ENCODE data around the gene SWAP70. TPM values are rescaled to one million over a fixed set of nuclear protein-coding genes. Genes with fewer than 3 reads are reported as not detected.

Gene SWAP70
- total RNA-seq, 1 experiment from 2014 or later = 18.6 TPM

- no peaks in the 10 kb centered on the region for H3K36me3 ChIP-seq (ENCODE audit: low read depth)
- TF ChIP-seq, protein P1, sequence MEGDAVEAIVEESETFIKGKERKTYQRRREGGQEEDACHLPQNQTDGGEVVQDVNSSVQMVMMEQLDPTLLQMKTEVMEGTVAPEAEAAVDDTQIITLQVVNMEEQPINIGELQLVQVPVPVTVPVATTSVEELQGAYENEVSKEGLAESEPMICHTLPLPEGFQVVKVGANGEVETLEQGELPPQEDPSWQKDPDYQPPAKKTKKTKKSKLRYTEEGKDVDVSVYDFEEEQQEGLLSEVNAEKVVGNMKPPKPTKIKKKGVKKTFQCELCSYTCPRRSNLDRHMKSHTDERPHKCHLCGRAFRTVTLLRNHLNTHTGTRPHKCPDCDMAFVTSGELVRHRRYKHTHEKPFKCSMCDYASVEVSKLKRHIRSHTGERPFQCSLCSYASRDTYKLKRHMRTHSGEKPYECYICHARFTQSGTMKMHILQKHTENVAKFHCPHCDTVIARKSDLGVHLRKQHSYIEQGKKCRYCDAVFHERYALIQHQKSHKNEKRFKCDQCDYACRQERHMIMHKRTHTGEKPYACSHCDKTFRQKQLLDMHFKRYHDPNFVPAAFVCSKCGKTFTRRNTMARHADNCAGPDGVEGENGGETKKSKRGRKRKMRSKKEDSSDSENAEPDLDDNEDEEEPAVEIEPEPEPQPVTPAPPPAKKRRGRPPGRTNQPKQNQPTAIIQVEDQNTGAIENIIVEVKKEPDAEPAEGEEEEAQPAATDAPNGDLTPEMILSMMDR (conservative IDR thresholded peaks at IDR 0.05) = no peak
- no peak for TF ChIP-seq EZH2 (IDR thresholded peaks at IDR 0.05; ENCODE audit: low read depth)
- H3K4me3 ChIP-seq = no peak overlapping the region
- intact Hi-C loops (cut with micrococcal nuclease; ENCODE audit: unreplicated experiment) = no loop called here
- POLR2A ChIA-PET (ENCODE audit: unreplicated experiment) = no interaction called here
- H3K9me3 ChIP-seq (ENCODE audit: insufficient read depth, low read depth) = no peaks in the 10 kb centered on the region
- CTCF ChIA-PET = no interaction called here
- no peaks in the 10 kb centered on the region for H3K4me1 ChIP-seq (replicated peaks; ENCODE audit: insufficient read depth)
- no peaks in the 10 kb centered on the region for H3F3A ChIP-seq (ENCODE audit: insufficient read depth, low read depth)
- H3K27me3 ChIP-seq (ENCODE audit: insufficient read depth, low read depth) = no peaks in the 10 kb centered on the region
- H3K27ac ChIP-seq = no peak overlapping the region
- no peak for DNase-seq
- H4K20me1 ChIP-seq (ENCODE audit: insufficient read depth) = no peaks in the 10 kb centered on the region
- no peaks in the 10 kb centered on the region for H3K9me2 ChIP-seq (ENCODE audit: insufficient read depth)
- BruUV-seq (replicated peaks) = no TSS peak
- no peak overlapping the region for H3K4me2 ChIP-seq
- H3K79me2 ChIP-seq (ENCODE audit: low read depth) = no peaks in the 10 kb centered on the region
- no peak overlapping the region for H2AFZ ChIP-seq
Observed at GRCh38 chr11:9625162-9625561, 38.7 kb upstream of the SWAP70 start.

- no peaks in the 10 kb centered on the region for H3K79me2 ChIP-seq (ENCODE audit: low read depth)
- H3K27me3 ChIP-seq (ENCODE audit: insufficient read depth, low read depth) = no peaks in the 10 kb centered on the region
- TF ChIP-seq EZH2 (IDR thresholded peaks at IDR 0.05; ENCODE audit: low read depth) = no peak
- TF ChIP-seq, protein P1 (conservative IDR thresholded peaks at IDR 0.05) = no peak
- no peaks in the 10 kb centered on the region for H3F3A ChIP-seq (ENCODE audit: insufficient read depth, low read depth)
- no peaks in the 10 kb centered on the region for H3K9me2 ChIP-seq (ENCODE audit: insufficient read depth)
- H4K20me1 ChIP-seq (ENCODE audit: insufficient read depth) = no peaks in the 10 kb centered on the region
- H2AFZ ChIP-seq = no peak overlapping the region
- intact Hi-C loops (cut with micrococcal nuclease; ENCODE audit: unreplicated experiment) = no loop called here
- ChIA-PET POLR2A (ENCODE audit: unreplicated experiment) (no interaction called here), CTCF (no interaction called here)
- BruUV-seq (replicated peaks) = no TSS peak
- no peak for DNase-seq
- H3K4me3 ChIP-seq = no peak overlapping the region
- H3K4me1 ChIP-seq (replicated peaks; ENCODE audit: insufficient read depth) = no peaks in the 10 kb centered on the region
- H3K36me3 ChIP-seq (ENCODE audit: low read depth) = no peaks in the 10 kb centered on the region
- H3K27ac ChIP-seq = no peak overlapping the region
- no peaks in the 10 kb centered on the region for H3K9me3 ChIP-seq (ENCODE audit: insufficient read depth, low read depth)
- H3K4me2 ChIP-seq = no peak overlapping the region
Observed at GRCh38 chr11:9625728-9626127, 38.1 kb upstream of the SWAP70 start.

DNA sequence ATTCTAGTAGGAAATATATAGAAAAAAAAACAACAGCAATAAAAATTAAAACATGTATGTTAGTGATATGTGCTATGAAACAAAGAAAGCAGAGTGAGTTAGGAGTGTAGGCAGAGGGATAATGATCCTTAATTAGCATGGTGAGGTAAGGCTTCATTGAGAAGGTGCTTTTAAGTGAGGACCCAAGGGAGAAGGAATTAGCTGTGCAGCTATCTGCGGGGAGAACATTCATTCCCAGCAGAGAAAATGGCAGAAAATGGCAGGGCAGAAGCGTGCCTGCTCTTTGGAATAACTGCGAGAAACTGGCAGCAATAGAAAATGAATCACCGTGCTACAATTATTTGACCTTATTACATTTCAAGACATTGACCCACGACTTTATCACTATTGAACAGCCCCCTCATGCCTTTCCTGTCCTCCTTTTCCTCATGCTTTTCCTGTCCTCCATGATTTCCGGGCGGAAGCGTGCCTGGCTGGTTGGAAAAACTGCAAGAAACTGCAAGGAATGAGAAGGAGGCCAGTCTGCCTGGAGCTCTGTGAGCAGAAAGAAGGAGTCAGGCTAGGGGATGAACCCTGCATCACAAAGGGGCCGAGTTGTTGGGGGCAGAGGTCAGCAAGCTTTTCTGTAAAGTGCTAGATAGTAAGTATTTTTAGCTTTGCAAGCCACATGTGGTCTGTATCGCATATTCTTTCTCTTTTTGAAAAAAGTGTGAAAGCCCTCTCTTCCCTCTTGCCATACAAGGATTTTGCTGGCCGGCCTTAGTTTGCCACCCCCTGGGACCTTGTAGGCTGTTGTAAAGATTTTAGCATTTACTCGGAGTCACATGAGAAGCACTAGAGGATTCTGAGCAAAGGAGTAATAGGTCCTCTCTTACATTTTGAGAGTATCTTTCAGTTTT lies 37.1 kb upstream of the SWAP70 start:
- Histone ChIP-seq H3K4me2 (no peak overlapping the region), H3K9me3 (ENCODE audit: insufficient read depth, low read depth) (no peaks in the 10 kb centered on the region), H3K9me2 (ENCODE audit: insufficient read depth) (no peaks in the 10 kb centered on the region), H2AFZ (no peak overlapping the region), H3K36me3 (ENCODE audit: low read depth) (no peaks in the 10 kb centered on the region), H3K4me3 (no peak overlapping the region), H3K4me1 (replicated peaks; ENCODE audit: insufficient read depth) (no peaks in the 10 kb centered on the region), H4K20me1 (ENCODE audit: insufficient read depth) (no peaks in the 10 kb centered on the region), H3F3A (ENCODE audit: insufficient read depth, low read depth) (no peaks in the 10 kb centered on the region), H3K27ac (no peak overlapping the region), H3K27me3 (ENCODE audit: insufficient read depth, low read depth) (no peaks in the 10 kb centered on the region), H3K79me2 (ENCODE audit: low read depth) (no peaks in the 10 kb centered on the region)
- intact Hi-C loops (cut with micrococcal nuclease; ENCODE audit: unreplicated experiment) = no loop called here
- CTCF ChIA-PET = no interaction called here
- TF ChIP-seq, protein P1 (conservative IDR thresholded peaks at IDR 0.05) = no peak
- TF ChIP-seq EZH2 (IDR thresholded peaks at IDR 0.05; ENCODE audit: low read depth) = no peak
- no TSS peak for BruUV-seq (replicated peaks)
- POLR2A ChIA-PET (ENCODE audit: unreplicated experiment) = no interaction called here
- DNase-seq = no peak

Data from PC-9 (cell line).